ENCODE data around the gene TRDN.

- TF ChIP-seq POLR2A (IDR thresholded peaks at IDR 0.05; ENCODE audit: low read length) (no peak), GATA1 (IDR thresholded peaks at IDR 0.05; ENCODE audit: low read depth, low read length) (no peak)
Measured at GRCh38 chr6:123434186-123434585, 202.6 kb downstream of the TRDN start.

Measured in erythroblast (primary cell).